GM12874 (cell line): ENCODE data around the gene PDE10A.

ENCODE experiments used
- TF ChIP-seq, protein P1 (sequence below): IDR thresholded peaks from 2 replicates; pipeline ENCODE4 v1.5.1; 2011; ENCODE audit warnings: low read depth, mild to moderate bottlenecking, control low read depth, low read length, moderate library complexity; ENCODE audit not compliant: insufficient read depth

The PDE10A gene

DNA sequence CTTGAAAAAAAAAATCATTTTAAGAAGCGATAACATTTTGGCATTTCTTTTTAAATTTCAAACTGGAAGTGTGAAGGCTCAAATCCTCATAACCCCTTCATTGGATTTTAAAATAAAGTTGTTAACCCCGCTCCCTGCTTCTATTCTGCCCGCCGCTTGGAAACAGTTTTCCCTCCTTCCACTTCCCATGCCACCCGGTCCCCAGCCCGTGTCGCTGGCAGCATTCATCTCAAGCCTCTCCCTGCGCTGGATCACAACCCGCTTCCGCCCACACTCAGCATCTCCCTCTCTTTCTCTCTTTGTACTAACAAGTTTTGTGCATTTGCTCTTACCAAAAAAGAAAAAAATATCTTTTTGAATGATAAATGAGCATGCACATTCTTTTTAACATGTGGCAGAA, 15.4 kb upstream of the PDE10A start:
- TF ChIP-seq, protein P1, sequence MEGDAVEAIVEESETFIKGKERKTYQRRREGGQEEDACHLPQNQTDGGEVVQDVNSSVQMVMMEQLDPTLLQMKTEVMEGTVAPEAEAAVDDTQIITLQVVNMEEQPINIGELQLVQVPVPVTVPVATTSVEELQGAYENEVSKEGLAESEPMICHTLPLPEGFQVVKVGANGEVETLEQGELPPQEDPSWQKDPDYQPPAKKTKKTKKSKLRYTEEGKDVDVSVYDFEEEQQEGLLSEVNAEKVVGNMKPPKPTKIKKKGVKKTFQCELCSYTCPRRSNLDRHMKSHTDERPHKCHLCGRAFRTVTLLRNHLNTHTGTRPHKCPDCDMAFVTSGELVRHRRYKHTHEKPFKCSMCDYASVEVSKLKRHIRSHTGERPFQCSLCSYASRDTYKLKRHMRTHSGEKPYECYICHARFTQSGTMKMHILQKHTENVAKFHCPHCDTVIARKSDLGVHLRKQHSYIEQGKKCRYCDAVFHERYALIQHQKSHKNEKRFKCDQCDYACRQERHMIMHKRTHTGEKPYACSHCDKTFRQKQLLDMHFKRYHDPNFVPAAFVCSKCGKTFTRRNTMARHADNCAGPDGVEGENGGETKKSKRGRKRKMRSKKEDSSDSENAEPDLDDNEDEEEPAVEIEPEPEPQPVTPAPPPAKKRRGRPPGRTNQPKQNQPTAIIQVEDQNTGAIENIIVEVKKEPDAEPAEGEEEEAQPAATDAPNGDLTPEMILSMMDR: no peak

DNA sequence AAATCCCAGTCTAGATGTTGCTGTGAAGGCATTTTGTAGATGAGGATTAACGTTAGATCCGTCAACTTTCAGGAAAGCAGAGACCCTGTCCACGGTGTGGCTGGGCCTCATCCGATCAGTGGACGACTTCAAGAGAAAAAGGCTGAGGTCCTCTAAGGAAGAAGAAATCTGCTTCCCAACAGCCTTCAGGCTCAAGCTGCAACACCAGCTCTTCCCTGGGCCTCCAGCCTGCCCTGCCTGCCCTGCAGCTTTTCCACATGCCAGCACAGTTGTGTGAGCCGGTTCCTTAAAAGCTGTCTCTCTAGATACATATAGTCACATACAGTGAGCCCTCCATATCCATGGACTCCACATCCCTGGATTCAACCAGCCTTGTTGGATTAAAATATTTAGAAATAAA, 14.1 kb upstream of the PDE10A start:
- TF ChIP-seq, protein P1: no peak

DNA sequence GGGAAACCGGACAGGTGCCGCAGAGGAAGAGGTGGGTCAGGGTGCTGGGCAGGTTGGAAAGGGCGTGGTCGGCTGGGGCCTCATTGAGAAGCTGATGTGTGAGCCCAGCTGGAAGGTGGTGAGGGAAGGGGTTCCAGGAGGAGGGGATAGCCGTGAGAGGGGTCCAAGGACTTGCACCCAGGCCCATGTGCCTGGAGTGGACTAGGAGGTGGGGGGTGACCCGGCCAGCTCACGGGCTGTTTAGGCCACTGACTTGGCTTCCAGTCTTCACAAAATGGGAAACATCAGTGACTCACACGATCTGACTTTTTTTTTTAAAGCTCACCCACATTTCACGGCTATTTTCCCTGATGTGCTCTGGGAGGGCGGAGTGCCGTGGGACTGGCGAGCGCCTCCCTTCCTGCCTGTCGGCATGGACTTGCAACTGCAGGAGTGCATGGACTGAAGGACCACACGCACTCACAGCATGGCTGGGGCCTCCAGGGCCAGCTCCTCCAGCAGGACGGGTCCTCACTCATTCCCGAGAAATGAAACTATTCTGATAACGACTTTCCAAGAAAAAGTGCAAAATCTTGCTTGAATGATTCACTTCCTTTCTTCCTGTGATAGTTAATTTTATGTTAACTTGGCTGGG, 13.5 kb upstream of the PDE10A start:
- TF ChIP-seq, protein P1: no peak

DNA sequence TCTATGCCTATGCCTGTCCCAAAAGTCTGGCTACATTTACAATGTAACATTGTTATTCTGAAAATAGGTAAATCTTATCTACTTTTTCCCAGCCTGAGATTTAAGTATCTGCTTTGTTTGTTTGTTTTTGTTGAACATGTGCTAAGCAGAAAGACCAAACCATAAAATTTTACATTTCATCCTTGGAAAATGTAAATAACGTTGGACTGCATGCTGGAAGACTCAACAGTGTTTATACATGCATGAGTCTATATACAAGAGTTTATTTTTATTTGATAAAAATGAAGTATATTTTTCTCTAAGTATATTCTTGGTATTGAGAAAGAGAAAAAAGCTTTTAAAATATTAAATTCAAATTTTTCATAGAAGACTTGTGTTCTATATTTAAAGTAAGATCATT, 12.1 kb upstream of the PDE10A start:
- TF ChIP-seq, protein P1: no peak

DNA sequence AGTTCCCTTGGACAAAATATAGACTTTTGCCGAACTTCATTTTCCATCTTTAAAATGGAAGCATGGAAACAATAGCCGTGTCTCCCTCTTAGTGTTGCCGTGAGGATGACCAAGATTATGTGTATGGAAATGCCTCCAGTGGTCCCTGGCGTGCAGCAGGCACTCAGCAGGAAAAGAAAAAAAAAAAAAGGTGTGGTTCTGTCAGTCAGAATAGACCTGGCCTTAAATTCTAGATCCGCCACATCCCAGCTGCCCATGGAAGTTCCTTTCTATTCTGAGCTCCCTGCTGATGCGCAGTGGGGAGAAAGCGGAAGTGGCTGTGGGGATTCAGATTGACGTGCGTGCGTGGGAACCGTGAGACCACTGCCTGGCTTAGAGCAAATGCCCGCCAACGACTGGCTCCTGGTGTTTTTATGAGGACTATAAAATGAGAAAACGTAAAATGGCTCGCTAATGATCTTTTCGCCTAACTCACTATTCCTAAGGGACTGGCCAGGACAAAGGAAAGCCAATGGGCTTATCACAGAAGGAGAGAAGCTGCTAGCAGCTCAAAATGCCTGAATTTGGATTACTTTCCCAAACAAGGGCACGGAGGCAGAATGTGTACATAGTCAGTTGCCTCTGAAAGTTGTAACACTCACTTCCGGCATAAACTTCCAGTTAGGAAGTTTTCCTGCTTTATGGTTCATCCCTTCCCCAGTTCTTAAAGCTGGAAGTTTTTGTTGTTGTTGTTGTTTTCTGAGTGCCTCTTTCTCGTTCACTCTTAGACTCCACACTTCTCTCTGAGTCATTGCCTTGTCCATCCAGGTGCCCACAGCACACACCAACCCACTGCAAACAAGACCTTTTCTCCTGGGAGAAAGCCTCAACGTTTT, 11.4 kb upstream of the PDE10A start:
- TF ChIP-seq, protein P1: no peak

DNA sequence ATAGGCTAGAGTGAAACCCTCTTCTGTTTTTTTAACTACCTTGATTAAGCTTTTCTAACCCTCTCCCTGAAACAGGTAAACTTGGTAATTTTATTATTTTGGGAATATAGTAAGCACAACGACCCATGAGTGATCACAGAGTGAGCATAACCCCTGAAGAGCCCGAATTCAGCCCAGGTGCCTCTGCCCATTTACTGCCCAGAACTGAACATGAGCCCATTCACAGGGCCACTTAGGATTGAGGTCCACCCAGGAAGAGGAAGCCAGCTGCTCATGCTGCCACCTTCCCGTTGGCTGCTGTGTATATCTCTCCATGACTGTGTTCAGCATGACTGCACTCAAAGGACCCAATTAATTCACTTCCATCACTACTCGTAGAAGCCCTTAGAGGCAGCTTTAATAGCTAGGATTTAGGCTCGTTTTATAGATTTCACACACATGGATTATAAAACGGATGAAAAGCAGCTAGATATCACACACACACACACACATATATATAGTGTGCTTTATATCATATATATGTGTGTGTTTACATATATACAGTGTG, 8.3 kb upstream of the PDE10A start:
- TF ChIP-seq, protein P1: no peak

DNA sequence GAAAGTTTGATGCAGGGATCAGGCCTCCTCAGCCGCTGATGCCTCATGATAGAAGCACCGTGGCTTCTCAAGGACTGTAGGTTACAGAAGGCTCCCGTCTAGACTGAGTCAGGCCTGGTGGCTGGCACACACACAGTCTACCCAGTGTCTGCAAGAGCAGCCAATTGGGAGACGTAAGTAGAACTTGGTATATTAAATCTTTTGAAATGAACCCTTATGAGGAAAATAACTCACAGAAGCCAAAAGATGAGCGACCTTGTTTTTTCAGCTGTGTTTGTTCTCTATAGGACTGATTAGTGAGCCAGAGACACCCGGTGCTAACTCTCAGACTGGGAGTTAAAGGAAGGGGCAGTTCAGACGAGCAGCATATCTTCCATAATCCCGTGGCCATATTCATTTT, 5.9 kb upstream of the PDE10A start:
- TF ChIP-seq, protein P1: no peak
